WI38 (cell line): Measurements from ENCODE around the gene LARP1B.

Experiments
- H3K4me3 ChIP-seq: 2 replicates; pipeline ENCODE4 v1.5.1; 2011; ENCODE audit warnings: low read depth, mild to moderate bottlenecking, control low read depth, low read length
- CTCF ChIP-seq: IDR thresholded peaks from 2 replicates; pipeline ENCODE4 v1.5.1; 2012; ENCODE audit warnings: low read depth, mild to moderate bottlenecking, control low read depth, low read length

Gene LARP1B

GRCh38 chr4:128163177-128164117 lies 102.3 kb downstream of the LARP1B start:
- TF ChIP-seq CTCF: no peak
- no peak overlapping the region for H3K4me3 ChIP-seq

- H3K4me3 ChIP-seq: no peak overlapping the region
- no peak for TF ChIP-seq CTCF
Observed at GRCh38 chr4:128166982-128167381, 105.9 kb downstream of the LARP1B start.

- no peak for TF ChIP-seq CTCF
- no peak overlapping the region for H3K4me3 ChIP-seq
Observed at GRCh38 chr4:128168701-128169100, 107.6 kb downstream of the LARP1B start.

GRCh38 chr4:128169245-128169644 lies 108.1 kb downstream of the LARP1B start:
- no peak for TF ChIP-seq CTCF
- H3K4me3 ChIP-seq: no peak overlapping the region

GRCh38 chr4:128176643-128177042 lies 115.5 kb downstream of the LARP1B start:
- no peak for TF ChIP-seq CTCF
- H3K4me3 ChIP-seq: no peak overlapping the region

- no peak overlapping the region for H3K4me3 ChIP-seq
- no peak for TF ChIP-seq CTCF
Observed at GRCh38 chr4:128177498-128177897, 116.4 kb downstream of the LARP1B start.

- H3K4me3 ChIP-seq: no peak overlapping the region
- TF ChIP-seq CTCF: no peak
Observed at GRCh38 chr4:128186623-128187022, 125.5 kb downstream of the LARP1B start.
